Effector memory CD8-positive, alpha-beta T cell (primary cell): ENCODE data around the gene SUPT4H1.

ENCODE experiments used
- ATAC-seq: fragments of 150-1000 bp; cut with Tn5 transposase; replicated peaks from 2 replicates; pipeline ENCODE4 v1.10.0; 2021; ENCODE audit warnings: mild to moderate bottlenecking, moderate library complexity
- DNase-seq, 3 experiments: peaks; one replicate each; pipeline ENCODE4 v3.0.0; 2021
- H3K27ac Mint-ChIP-seq, 2 donors: one replicate each; pipeline ENCODE4 v1.8.0; 2022; ENCODE audit warnings: mild to moderate bottlenecking in 2 of 2, mixed read lengths in 2 of 2, moderate library complexity in 2 of 2
- H3K27me3 Mint-ChIP-seq, 2 donors: one replicate each; pipeline ENCODE4 v1.8.0; 2022; ENCODE audit warnings: mixed read lengths in 2 of 2
- H3K36me3 Mint-ChIP-seq: one replicate; pipeline ENCODE4 v1.8.0; 2022; ENCODE audit warnings: mild to moderate bottlenecking, moderate library complexity, mixed read lengths; ENCODE audit not compliant: insufficient read depth
- H3K4me1 Mint-ChIP-seq, 2 donors: one replicate each; pipeline ENCODE4 v1.8.0; 2022; ENCODE audit warnings: low read depth in 2 of 2, mixed read lengths in 2 of 2
- H3K4me3 Mint-ChIP-seq, 2 donors: one replicate each; pipeline ENCODE4 v1.8.0; 2022; ENCODE audit warnings: mild to moderate bottlenecking in 2 of 2, mixed read lengths in 2 of 2, moderate library complexity in 2 of 2
- H3K9me3 Mint-ChIP-seq, 2 donors: one replicate each; pipeline ENCODE4 v1.8.0; 2022; ENCODE audit warnings: mixed read lengths in 2 of 2

SUPT4H1 gene

GRCh38 chr17:58315750-58316149 lies 36.3 kb downstream of the SUPT4H1 start:
- H3K36me3 Mint-ChIP-seq, result peaks cover 27% of the 10 kb centered on the region
- H3K27me3 Mint-ChIP-seq, result no peaks in the 10 kb centered on the region
- H3K4me1 Mint-ChIP-seq, result peaks cover 12 to 13% of the 10 kb centered on the region in 2 donors
- no peak overlapping the region for H3K4me3 Mint-ChIP-seq
- ATAC-seq (no peak), DNase-seq (no peak)
- no peaks in the 10 kb centered on the region for H3K9me3 Mint-ChIP-seq
- no peak overlapping the region for H3K27ac Mint-ChIP-seq

GRCh38 chr17:58315281-58315711 lies 36.7 kb downstream of the SUPT4H1 start:
- DNase-seq (peak in 1 of 3 experiments; percentile 0), ATAC-seq (no peak)
- Mint-ChIP-seq H3K4me1 (peaks cover 12 to 13% of the 10 kb centered on the region in 2 donors), H3K27ac (peak overlapping the region in 1 of 2 donors; percentile 44), H3K4me3 (no peak overlapping the region), H3K36me3 (peaks cover 24% of the 10 kb centered on the region), H3K27me3 (no peaks in the 10 kb centered on the region), H3K9me3 (no peaks in the 10 kb centered on the region)

DNA sequence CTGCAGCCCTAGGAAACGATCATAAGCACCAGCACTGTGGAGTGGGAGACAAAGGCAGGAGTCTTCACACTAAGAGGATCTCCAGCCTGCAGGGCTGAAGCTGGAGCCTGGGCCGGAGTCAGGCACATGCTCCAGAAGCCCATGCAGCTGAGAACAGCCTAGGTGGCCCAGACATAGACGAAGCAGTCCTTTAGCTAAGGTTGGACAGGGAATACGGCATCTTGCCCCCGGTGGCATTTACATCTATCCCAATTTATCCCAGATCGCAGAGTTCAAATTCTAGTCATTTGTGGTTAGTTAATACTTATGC lies 37.3 kb downstream of the SUPT4H1 start:
- H3K36me3 Mint-ChIP-seq, result peaks cover 24% of the 10 kb centered on the region
- peak overlapping the region; percentile 27 to 44 for H3K27ac Mint-ChIP-seq
- H3K4me3 Mint-ChIP-seq, result no peak overlapping the region
- no peaks in the 10 kb centered on the region for H3K27me3 Mint-ChIP-seq
- DNase-seq, result no peak
- H3K4me1 Mint-ChIP-seq, result peaks cover 12 to 13% of the 10 kb centered on the region in 2 donors
- H3K9me3 Mint-ChIP-seq, result no peaks in the 10 kb centered on the region
- ATAC-seq, result no peak

GRCh38 chr17:58313815-58314705 lies 37.9 kb downstream of the SUPT4H1 start:
- Mint-ChIP-seq H3K4me3 (no peak overlapping the region), H3K27me3 (no peaks in the 10 kb centered on the region), H3K27ac (peak overlapping the region; percentile 27 to 44), H3K4me1 (peaks cover 12 to 13% of the 10 kb centered on the region in 2 donors), H3K9me3 (no peaks in the 10 kb centered on the region), H3K36me3 (peaks cover 27% of the 10 kb centered on the region)
- DNase-seq (no peak), ATAC-seq (no peak)

GRCh38 chr17:58312829-58313228 lies 39.2 kb downstream of the SUPT4H1 start:
- Mint-ChIP-seq H3K4me3 (no peak overlapping the region), H3K4me1 (peaks cover 7 to 10% of the 10 kb centered on the region in 2 donors), H3K36me3 (peaks cover 28% of the 10 kb centered on the region), H3K27ac (peak overlapping the region; percentile 6 to 81), H3K27me3 (no peaks in the 10 kb centered on the region), H3K9me3 (no peaks in the 10 kb centered on the region)
- ATAC-seq (no peak), DNase-seq (no peak)

GRCh38 chr17:58312021-58312630 lies 39.9 kb downstream of the SUPT4H1 start:
- H3K9me3 Mint-ChIP-seq, result no peaks in the 10 kb centered on the region
- ATAC-seq (no peak), DNase-seq (no peak)
- H3K4me1 Mint-ChIP-seq, result peaks cover 0 to 3% of the 10 kb centered on the region in 2 donors
- H3K36me3 Mint-ChIP-seq, result peaks cover 28% of the 10 kb centered on the region
- H3K27me3 Mint-ChIP-seq, result no peaks in the 10 kb centered on the region
- H3K27ac Mint-ChIP-seq, result peak overlapping the region; percentile 6 to 81
- no peak overlapping the region for H3K4me3 Mint-ChIP-seq

GRCh38 chr17:58311429-58311894 lies 40.5 kb downstream of the SUPT4H1 start:
- no peaks in the 10 kb centered on the region for H3K9me3 Mint-ChIP-seq
- H3K27me3 Mint-ChIP-seq, result no peaks in the 10 kb centered on the region
- peaks cover 0 to 3% of the 10 kb centered on the region in 2 donors for H3K4me1 Mint-ChIP-seq
- peak overlapping the region in 1 of 2 donors; percentile 65 for H3K27ac Mint-ChIP-seq
- DNase-seq, result no peak
- peaks cover 23% of the 10 kb centered on the region for H3K36me3 Mint-ChIP-seq
- ATAC-seq, result no peak
- no peak overlapping the region for H3K4me3 Mint-ChIP-seq

- H3K27me3 Mint-ChIP-seq, result no peaks in the 10 kb centered on the region
- peaks cover 0 to 3% of the 10 kb centered on the region in 2 donors for H3K4me1 Mint-ChIP-seq
- H3K4me3 Mint-ChIP-seq, result no peak overlapping the region
- H3K27ac Mint-ChIP-seq, result peak overlapping the region in 1 of 2 donors; percentile 65
- H3K9me3 Mint-ChIP-seq, result no peaks in the 10 kb centered on the region
- peaks cover 25% of the 10 kb centered on the region for H3K36me3 Mint-ChIP-seq
- DNase-seq (no peak), ATAC-seq (no peak)
These were observed 41.2 kb downstream of the SUPT4H1 start for GRCh38 chr17:58310511-58311428.

DNA sequence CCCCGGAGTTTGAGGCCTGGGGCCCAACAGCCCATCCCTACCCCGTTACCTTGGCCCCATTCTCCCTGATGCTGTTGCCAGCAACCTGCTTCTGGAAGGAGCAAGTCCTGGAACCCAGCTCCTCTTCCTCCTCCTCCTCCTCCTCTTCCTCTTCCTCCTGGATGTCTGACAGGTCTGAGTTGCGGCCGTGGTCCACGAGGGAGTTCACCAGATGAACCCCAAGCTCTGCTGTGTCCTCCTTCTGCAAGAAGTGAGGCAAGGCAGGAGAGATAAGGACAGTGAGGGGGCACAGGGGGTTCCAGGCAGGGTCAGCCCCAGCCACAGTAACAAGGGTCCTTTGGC lies 42.1 kb downstream of the SUPT4H1 start:
- no peaks in the 10 kb centered on the region for H3K9me3 Mint-ChIP-seq
- H3K36me3 Mint-ChIP-seq, result peaks cover 22% of the 10 kb centered on the region
- H3K4me1 Mint-ChIP-seq, result peaks cover 0 to 3% of the 10 kb centered on the region in 2 donors
- H3K4me3 Mint-ChIP-seq, result no peak overlapping the region
- DNase-seq (no peak), ATAC-seq (no peak)
- no peaks in the 10 kb centered on the region for H3K27me3 Mint-ChIP-seq
- peak overlapping the region in 1 of 2 donors; percentile 65 for H3K27ac Mint-ChIP-seq

GRCh38 chr17:58308985-58309917 lies 42.8 kb downstream of the SUPT4H1 start:
- Mint-ChIP-seq H3K27ac (peak overlapping the region in 1 of 2 donors; percentile 71), H3K27me3 (no peaks in the 10 kb centered on the region), H3K4me3 (no peak overlapping the region), H3K9me3 (no peaks in the 10 kb centered on the region), H3K4me1 (peaks cover 2 to 5% of the 10 kb centered on the region in 2 donors), H3K36me3 (peaks cover 23% of the 10 kb centered on the region)
- ATAC-seq (no peak), DNase-seq (no peak)

DNA sequence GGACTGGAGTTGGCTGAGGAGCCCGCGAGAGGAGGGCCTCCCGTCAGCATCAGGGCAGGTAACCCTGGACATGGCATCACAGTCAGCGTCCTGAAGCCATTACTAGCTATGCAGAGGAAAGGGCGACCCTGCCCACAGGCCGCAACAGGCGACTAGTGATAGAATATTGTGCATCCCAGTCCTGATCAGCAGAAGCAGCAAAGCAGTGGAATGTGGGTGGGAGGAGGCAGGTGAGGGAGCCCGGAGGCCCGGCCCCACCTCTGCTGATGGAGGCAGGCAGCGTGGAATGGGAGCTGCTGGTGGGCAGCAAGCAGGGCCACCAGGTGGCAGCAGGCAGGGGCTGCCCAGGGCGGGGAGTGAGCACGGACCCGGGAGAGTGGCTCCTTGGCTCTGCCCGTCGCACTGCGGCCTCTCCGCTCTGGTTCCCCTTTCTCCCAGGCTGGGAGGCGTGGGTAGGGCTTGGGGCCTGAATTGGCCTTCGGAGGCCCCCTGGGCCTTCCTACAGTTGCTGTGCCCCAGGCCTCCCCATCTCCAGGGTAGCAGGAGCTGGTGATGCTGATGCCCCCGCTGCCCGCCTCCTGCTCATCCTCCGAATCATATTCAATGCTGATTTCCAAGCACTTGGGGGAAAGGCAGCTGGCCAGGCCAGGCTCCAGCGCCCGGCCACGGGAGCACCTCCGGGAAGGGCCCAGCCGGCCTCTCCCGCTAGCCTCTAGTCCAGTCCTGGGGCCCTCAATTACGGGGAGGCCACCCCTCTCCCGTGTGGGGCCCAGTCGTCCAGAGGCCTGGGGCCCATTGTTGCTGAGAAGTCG lies 43.6 kb downstream of the SUPT4H1 start:
- H3K27ac Mint-ChIP-seq, result peak overlapping the region in 1 of 2 donors; percentile 28
- no peak for ATAC-seq
- no peak overlapping the region for H3K4me3 Mint-ChIP-seq
- H3K27me3 Mint-ChIP-seq, result no peaks in the 10 kb centered on the region
- no peaks in the 10 kb centered on the region for H3K9me3 Mint-ChIP-seq
- H3K4me1 Mint-ChIP-seq, result peaks cover 4 to 6% of the 10 kb centered on the region in 2 donors
- H3K36me3 Mint-ChIP-seq, result peaks cover 25% of the 10 kb centered on the region
- no peak for DNase-seq
